Stimulated activated CD8-positive, alpha-beta memory T cell treated with anti-CD3 and anti-CD28 coated beads, Interleukin-4, amount 100 ng/mL, for 4 hours (primary cell): Measurements from ENCODE around the gene TMED4.
"Not testable (repeated sequence)": the region's sequence is repeated elsewhere in the genome, so short reads cannot be mapped to it uniquely, and the experiment has no call there.

Experiments
- DNase-seq, 2 donors: peaks; one replicate each; pipeline ENCODE4 v3.0.0-alpha.2; 2020; ENCODE audit warnings: low read depth in 2 of 2, low spot score in 1 of 2

The TMED4 gene

GRCh38 chr7:44568771-44569560, 13.1 kb downstream of the TMED4 start:
- DNase-seq = no peak

- DNase-seq = no peak
Measured at GRCh38 chr7:44567884-44568283, 14.1 kb downstream of the TMED4 start.

GRCh38 chr7:44566680-44567079, 15.4 kb downstream of the TMED4 start:
- no peak for DNase-seq

DNA sequence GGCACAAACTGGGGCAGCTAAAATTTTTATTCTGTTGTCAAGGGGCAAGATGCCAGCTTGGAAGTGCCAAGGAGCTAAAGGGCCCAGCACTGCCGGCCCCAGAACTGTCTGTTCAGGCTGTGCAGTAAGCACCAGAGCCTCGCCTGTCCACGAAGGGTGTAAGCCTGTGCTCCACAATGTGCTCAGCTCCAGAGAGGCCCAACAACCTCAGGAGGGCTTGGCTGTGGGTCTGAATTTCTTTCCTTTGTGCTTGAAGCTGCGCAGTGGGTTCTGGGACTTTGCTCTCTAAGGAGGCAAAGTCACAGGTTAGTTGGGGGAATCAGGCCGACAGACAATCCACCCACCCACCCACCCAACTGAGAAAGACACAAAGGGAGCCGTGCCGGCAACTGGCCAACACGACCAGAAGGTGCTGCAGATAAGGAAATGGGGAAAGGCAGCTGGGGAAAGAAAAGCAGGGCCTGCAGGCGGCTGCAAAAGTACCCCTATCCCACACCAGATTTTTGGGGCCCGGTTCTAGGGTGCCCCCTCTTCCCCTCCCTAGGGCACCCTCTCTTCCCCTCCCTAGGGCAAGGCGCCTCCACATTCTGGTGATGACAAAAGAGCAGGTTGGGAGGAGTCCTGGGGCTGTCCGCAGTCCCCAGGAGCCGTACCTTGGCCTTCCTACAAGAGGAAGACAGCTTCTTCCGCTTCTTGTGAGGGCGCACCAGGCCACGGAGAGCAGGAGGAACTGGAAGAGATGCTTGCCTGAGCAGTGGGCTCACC, 16.1 kb downstream of the TMED4 start:
- DNase-seq = no peak

GRCh38 chr7:44565097-44565794, 16.8 kb downstream of the TMED4 start:
- DNase-seq = peak in 1 of 2 donors; percentile 24

DNA sequence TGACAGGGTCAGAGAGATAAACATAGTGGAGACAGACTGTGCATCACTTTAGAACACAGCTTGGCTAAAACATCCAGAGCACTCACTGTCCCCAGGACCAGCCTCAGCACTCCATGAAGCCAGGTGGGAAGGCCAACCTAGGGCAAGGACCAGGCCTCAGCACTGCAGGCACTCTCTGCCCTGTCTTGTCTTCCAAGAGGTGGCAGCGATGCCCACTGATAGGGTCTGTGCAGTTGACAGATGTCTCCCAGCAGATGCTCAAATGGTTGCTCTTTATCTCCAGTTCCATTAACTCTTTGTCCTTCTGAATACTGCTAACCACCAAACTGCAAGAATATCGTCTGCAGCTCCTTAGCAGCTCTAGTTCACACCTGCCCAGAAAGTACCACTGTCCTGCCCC, 17.4 kb downstream of the TMED4 start:
- no peak for DNase-seq

GRCh38 chr7:44563171-44563679, 18.8 kb downstream of the TMED4 start:
- DNase-seq = no peak

- not testable (repeated sequence) for DNase-seq
Measured at GRCh38 chr7:44562622-44562962, 19.4 kb downstream of the TMED4 start.

- DNase-seq = no peak
Measured at GRCh38 chr7:44561962-44562621, 19.9 kb downstream of the TMED4 start.

- no peak for DNase-seq
Measured at GRCh38 chr7:44561481-44561880, 20.6 kb downstream of the TMED4 start.

DNA sequence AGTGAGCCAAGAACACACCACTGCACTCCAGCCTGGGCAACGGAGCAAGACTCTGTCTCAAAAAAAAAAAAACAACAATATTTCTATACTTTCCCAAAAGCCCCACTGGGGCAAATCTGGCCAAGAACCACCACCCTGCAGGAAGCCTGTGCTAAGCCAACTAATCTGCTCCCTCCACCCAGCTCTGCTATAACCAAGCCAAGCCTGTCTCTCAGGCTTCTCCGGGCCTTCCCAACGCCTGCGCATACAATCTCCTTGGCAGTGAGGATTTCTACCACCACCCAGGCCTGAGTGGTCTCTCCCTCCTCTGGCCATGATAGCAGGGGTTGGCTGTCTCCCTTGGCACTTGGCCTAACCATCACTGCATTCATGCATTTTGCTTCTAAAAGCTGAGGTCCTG, 22.5 kb downstream of the TMED4 start:
- DNase-seq = no peak

DNA sequence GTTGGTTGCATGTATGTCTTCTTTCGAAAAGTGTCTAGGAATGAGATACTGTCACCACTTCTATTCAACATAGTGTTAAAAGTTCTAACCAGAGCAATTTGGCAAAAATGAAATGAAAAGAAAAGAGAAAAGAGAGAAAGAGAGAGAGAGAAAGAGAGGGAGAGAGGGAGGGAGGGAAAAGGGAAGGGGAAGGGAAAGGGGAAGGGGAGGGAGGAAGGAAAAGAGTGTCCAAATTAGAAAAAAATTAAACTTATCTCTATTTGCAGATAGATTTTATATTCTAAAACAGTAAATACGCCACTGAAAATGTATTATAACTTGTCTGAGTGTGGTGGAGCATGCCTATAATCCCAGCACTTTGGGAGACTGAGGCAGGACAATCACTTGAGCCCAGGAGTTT, 24.5 kb downstream of the TMED4 start:
- no peak for DNase-seq

GRCh38 chr7:44555350-44555749, 26.7 kb downstream of the TMED4 start:
- DNase-seq = no peak

GRCh38 chr7:44552473-44553005, 29.5 kb downstream of the TMED4 start:
- DNase-seq = not testable (repeated sequence)

GRCh38 chr7:44549457-44549856, 32.6 kb downstream of the TMED4 start:
- DNase-seq = no peak

- no peak for DNase-seq
Measured at GRCh38 chr7:44548893-44549292, 33.1 kb downstream of the TMED4 start.

- no peak for DNase-seq
Measured at GRCh38 chr7:44547536-44548231, 34.3 kb downstream of the TMED4 start.

DNA sequence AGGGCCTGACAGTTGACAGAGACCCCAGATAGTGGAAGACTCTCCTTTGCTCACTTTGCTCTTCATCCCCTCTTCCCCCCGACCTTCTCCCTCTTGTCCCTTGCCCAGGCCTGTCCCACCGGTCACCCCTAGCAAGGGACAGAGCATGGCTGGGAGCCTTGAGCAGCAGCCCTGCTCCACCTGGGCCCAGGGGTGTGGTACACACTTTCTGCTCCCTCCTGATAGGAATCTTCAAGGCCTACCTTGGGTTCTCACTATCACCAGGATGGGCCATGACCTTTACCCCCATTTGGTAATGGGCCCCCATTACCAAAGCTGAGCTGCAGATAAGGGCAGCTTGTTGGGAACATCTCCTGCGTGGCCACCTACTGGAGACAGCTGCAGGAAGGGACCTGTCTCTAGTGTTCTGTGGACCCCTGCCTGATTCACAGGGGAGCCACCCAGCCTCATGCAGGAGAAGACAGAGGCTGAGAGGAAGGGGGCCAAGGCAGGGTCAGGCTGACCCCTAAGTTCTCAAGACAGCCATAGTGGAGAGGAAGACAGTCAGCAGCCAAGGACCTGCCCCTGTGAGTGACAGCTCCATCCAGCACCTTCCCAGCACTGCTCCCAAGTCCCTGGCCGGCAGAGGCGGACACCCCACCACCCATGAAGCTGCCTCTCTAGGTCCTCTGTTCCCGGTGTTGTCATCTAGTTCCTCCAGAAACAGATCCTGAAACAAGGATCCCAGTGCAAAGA, 40.0 kb downstream of the TMED4 start:
- DNase-seq = no peak

- DNase-seq = no peak
Measured at GRCh38 chr7:44541028-44541869, 40.8 kb downstream of the TMED4 start, which contains the start of gene NPC1L1. TSS of gene NPC1L1 (minus strand) at chr7:44541330. CDS start at chr7:44541259, 71 bp downstream.
